Fibroblast of skin of right biceps (primary cell): ENCODE results near the gene COPG1.

Source experiments
- DNase-seq: peaks from one replicate; pipeline ENCODE4 v3.0.0-alpha.2; 2013

The COPG1 gene

DNA sequence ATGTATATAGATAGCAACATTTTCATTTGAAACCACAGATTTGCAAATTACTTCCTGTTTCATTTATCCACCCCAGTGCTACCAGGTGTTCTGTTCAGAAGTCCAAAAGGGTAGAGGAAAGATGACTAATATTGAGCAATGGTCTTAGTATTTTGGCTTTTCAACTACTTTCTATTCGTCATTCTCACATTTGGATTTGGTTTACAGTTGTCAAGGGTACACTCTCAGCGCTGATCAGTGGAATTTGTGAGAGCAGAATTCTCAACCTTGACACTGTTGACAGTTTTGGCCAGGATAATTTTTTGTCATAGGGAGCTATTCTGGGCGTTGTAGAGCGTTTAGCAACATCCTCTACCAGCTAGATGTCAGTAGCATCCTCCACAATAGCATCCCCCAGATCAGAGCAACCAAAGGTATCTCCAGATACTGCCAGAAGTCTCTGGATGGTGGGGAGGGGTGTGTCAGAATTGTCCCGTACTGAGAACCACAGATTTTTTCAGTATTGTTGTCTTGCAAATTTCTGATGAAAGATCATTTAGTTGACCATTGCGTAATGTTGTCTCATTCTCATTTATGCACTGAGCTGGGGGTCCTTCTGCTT is 33.4 kb downstream of the COPG1 start:
- peak; percentile 63 for DNase-seq

- no peak for DNase-seq
These were observed 36.7 kb downstream of the COPG1 start for GRCh38 chr3:129286081-129286480.

DNA sequence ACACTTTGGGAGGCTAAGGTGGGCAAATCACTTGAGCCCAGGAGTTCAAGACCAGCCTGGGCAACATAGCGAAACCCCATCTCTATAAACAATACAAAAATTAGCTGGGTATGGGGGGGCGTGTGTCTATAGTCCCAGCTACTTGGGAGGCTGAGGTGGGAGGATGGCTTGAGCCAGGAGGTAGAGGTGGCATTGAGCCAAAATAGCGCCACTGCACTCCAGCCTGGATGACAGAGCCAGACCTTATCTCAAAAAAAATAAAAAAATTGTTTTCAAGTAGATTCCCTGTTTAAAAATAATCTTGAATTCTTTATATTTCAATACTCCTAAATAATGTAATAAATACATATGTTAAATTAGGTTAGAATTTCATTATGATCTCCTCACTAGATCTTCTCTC is 39.0 kb downstream of the COPG1 start:
- no peak for DNase-seq

GRCh38 chr3:129289201-129289921 is 40.0 kb downstream of the COPG1 start:
- DNase-seq: peak; percentile 16

- peak; percentile 53 for DNase-seq
These were observed 42.0 kb downstream of the COPG1 start for GRCh38 chr3:129291236-129291886.

- DNase-seq: no peak
These were observed 45.9 kb downstream of the COPG1 start for GRCh38 chr3:129295286-129295685.

GRCh38 chr3:129304146-129304961 is 54.9 kb downstream of the COPG1 start:
- peak; percentile 22 for DNase-seq

DNA sequence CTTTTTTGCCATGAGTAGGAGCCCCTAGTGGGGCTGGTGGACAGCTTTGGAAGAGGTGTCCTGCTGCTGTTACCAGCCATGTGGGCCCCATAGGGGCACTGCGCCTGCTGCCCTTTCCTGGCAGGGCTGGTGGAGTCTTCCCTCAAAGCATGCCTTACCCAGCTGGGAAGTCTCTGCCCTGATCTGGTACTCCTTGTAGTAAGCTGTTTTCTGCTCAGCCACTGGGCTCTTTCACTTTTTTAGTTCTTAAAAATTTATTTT is 55.5 kb downstream of the COPG1 start:
- no peak for DNase-seq

DNA sequence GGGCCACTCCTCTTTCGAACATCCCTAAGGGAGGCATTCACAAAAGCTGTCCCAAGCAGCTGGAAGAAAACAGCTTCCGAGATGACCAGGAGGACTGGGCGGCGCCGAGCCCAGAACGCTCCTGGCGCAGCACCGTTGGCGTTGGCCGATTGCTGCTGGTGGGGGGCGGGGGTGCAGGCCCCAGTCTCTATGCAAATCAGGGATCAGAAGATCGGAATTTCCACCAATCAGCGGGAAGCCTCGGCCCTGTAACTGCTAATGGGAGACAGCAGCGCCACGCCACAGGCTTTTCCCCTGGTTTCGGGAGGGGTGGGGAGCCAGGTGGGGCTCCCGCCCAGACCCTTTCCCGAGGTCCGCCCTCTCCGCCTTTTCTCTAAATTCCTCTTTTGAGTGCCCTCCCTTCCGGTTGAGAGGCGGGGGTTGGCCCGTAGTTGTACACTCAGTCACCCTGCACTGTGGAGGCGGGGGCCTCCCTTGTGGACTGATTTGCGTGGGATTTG is 56.2 kb downstream of the COPG1 start:
- peak; percentile 86 for DNase-seq

- no peak for DNase-seq
These were observed 59.2 kb downstream of the COPG1 start for GRCh38 chr3:129308636-129309035.

GRCh38 chr3:129310111-129311011 is 61.0 kb downstream of the COPG1 start:
- DNase-seq: no peak

DNA sequence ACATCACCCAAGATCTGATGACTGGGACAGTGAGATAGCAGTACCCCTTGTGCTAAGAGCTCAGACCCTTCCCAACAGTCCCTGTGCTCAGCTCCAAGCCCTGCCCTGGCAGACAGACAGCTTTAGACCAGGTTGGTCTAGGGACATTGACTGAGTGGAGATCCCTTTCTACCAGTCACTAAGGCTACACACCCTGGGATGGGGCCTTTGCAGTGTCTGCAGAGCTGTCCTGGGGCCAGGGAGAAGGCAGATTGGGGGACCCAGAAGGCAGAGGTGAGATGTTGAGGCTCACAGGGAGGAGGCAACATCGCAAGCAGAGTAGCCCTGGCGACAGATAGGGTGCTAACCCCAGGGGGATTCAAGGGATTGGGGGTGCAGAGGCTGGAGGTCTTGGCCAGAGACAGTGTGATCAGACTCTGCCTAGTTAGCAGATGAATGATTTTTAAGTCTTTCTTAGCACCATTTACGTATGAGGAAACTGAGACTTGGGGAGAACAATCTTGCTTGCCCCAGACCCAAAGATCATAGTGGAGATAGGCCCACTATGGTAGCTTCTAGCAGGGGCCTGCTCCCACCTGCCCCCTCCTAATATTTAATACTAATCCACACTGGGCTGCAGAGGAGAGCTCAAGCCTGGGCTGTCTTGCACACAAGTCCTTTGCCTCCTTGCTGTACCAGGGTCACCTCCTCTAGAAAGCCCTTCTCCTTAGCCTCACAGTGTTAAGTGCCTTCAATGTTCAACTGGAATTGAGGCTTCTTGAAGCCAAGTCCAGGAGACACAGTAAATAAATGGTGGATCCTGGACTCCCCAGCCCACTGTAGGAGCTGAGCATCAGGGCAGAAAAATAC is 61.9 kb downstream of the COPG1 start:
- no peak for DNase-seq

DNA sequence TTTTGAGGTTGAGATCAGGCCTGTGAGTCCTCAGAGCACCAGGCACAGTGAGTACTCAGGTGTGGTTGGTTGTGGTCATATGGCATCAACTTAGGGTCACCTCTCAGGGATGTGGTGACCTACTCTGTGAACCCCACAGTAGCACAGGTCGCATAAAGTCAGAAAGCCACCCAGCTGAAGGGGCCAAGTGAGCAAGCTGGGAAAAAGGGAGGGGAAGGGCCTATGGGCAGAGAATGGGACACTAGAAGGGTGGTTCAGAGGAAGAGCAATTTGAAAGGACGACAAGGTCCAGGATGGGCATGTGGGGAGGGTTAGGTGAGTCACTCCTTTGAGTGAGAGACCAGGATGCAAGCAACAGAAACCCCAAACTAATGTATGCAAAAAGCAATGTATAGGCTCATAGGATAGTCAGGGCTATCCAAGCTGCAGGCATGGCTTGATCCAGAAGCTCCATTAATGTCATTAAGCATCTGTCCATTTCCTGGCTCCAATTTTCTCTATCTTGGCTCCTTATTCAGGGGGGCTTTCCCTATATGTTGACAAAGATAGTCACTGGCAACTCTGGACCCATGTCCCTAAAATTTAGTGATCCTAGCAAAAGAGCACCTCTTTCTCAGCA is 62.7 kb downstream of the COPG1 start:
- DNase-seq: no peak

GRCh38 chr3:129312671-129313414 is 63.4 kb downstream of the COPG1 start:
- DNase-seq: peak; percentile 11

- DNase-seq: peak; percentile 19
These were observed 63.9 kb downstream of the COPG1 start for GRCh38 chr3:129313415-129313664.

GRCh38 chr3:129313665-129314385 is 64.4 kb downstream of the COPG1 start:
- DNase-seq: peak; percentile 41

DNA sequence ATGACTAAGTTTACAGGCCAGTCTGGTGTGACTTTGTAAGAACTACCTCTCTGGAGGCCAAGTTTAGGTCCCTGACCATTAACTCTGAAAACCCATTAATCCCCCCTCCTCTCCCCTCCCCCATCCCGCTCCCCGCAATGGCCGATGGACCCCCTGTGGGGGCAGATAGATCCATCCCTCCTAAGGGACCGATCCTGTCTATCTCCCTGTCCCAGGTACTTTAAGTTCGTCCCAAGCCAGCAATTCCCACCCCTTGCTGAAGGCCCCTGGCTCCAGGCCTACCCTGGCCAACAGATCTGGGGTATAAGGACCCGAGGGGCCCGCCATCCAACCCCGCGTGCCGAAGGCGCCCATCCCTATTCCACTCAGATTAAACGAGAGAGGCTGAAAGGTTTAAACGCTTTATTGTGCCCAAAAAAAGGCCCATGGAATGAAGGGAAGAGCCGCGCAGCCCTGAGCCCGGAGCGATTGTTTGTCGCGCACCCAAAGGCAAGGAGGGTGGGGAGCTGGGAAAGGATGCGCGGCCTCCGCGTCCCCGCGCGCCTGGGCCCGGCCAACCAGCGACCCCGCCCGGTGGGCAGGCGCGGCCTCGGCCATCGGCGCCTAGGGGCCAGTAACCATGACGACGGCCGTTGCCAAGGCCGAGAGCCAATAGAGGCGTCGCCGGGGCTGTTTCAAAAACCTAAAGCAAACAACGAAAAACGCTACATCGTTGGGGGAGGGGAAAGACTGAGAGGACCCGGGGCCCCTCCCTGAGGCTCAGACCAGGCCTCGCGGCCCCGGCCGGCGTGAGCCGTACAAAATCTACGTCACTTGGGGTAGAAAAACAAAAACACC is 65.2 kb downstream of the COPG1 start:
- DNase-seq: peak; percentile 92

DNA sequence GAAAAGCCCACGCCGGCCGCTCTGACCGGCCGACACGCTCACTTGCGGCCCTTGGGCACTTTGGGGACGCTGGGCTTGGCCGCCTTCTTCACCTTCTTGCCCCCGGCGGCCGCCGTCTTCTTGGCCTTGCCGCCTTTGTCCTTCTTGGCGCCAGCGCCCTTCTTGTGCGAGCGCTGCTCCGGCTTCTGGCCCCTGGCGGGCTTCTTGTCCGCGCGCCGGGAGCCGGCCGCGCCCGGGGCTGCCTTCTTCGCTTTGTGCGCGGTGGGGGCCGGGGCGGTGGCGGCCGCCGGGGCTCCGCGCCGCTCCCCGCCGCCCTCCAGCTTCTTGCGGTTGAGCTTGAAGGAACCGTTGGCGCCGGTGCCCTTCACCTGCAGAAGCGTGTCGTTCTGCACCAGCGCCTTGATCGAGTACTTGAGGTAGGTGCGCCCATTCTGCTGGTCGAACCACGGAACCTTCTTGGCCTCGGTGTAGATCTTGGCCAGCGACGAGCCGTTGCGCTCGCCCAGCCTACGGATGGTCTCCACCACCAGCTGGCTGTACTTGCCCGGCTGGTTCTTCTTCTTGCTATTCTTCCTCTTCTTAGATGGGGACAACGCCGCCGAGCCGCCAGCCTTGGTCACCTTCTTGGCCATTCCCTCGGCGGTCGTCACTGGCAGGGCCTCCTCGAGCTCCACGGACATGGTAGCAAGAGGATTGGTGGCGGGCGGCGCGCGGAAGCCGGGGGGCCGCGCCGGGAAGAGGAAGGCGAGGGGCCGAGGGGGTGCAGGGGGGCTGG is 66.0 kb downstream of the COPG1 start:
- DNase-seq: peak; percentile 19
